NB4 (cell line): ENCODE data around the gene OR10H4.

ENCODE experiments used
- POLR2A ChIP-seq: IDR thresholded peaks from 2 replicates; pipeline ENCODE4 v1.6.1; 2011; ENCODE audit warnings: mild to moderate bottlenecking; ENCODE audit not compliant: insufficient read length; ENCODE audit errors: extremely low read depth
- TF ChIP-seq, protein P1 (sequence below): IDR thresholded peaks from one replicate; pipeline ENCODE4 v1.5.1; 2012; ENCODE audit warnings: low read depth, low read length

DNA sequence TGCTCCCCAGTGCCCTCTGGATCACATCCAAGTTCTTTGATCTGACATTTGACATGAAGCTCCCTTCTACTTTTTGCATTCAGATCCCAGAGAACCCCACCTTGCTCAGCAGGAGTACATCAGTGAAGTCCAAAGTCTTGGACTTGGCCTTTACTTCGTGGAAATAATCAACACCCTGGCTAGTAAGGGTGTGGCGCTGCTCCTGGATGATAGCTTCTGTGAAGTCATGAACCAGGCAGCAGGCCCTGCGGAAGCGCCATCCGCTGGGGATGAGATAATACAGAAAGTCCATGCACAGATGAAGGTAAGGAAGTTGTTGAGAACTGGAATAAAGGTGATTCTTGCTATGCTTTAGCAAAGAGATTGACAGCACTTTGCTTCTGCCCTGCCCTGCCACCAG is 43.2 kb downstream of the OR10H4 start:
- TF ChIP-seq, protein P1, sequence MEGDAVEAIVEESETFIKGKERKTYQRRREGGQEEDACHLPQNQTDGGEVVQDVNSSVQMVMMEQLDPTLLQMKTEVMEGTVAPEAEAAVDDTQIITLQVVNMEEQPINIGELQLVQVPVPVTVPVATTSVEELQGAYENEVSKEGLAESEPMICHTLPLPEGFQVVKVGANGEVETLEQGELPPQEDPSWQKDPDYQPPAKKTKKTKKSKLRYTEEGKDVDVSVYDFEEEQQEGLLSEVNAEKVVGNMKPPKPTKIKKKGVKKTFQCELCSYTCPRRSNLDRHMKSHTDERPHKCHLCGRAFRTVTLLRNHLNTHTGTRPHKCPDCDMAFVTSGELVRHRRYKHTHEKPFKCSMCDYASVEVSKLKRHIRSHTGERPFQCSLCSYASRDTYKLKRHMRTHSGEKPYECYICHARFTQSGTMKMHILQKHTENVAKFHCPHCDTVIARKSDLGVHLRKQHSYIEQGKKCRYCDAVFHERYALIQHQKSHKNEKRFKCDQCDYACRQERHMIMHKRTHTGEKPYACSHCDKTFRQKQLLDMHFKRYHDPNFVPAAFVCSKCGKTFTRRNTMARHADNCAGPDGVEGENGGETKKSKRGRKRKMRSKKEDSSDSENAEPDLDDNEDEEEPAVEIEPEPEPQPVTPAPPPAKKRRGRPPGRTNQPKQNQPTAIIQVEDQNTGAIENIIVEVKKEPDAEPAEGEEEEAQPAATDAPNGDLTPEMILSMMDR = no peak
- TF ChIP-seq POLR2A = no peak
